Mesenchymal stem cell (in vitro differentiated cells and primary cell): ENCODE measurements around the gene DPP6.

ENCODE experiments used
- DNase-seq: peaks from one replicate; pipeline ENCODE4 v3.0.0-alpha.2; 2013
- H2AFZ ChIP-seq: one replicate; pipeline ENCODE4 v1.6.1; 2013; ENCODE audit warnings: low read depth, mild to moderate bottlenecking, control low read depth, inconsistent platforms, low read length, moderate library complexity
- H2AK5ac ChIP-seq: 2 replicates; pipeline ENCODE4 v1.6.1; 2013; ENCODE audit warnings: low read length, moderate library complexity, mild to moderate bottlenecking, inconsistent platforms; ENCODE audit not compliant: severe bottlenecking
- H2BK120ac ChIP-seq: one replicate; pipeline ENCODE4 v1.6.1; 2013; ENCODE audit warnings: low read depth, mild to moderate bottlenecking, inconsistent platforms, low read length, moderate library complexity
- H2BK12ac ChIP-seq, 2 experiments: one replicate each; pipeline ENCODE4 v1.6.1; 2013; ENCODE audit warnings: inconsistent platforms in 2 of 2, low read length in 2 of 2, mild to moderate bottlenecking in 2 of 2, moderate library complexity in 2 of 2, control low read depth in 1 of 2
- H2BK15ac ChIP-seq: one replicate; pipeline ENCODE4 v1.6.1; 2013; ENCODE audit warnings: mild to moderate bottlenecking, low read depth, inconsistent platforms; ENCODE audit not compliant: poor library complexity, severe bottlenecking
- H2BK5ac ChIP-seq: 2 replicates; pipeline ENCODE4 v1.6.1; 2013; ENCODE audit warnings: low read depth, mild to moderate bottlenecking, low read length, control low read depth, inconsistent platforms; ENCODE audit not compliant: poor library complexity, severe bottlenecking
- H3K14ac ChIP-seq, 2 experiments: one replicate each; pipeline ENCODE4 v1.6.1; 2013; ENCODE audit warnings: inconsistent platforms in 2 of 2, low read length in 2 of 2, control low read depth in 1 of 2, mild to moderate bottlenecking in 1 of 2, moderate library complexity in 1 of 2
- H3K18ac ChIP-seq, 2 experiments: one replicate each; pipeline ENCODE4 v1.6.1; 2013; ENCODE audit warnings: inconsistent platforms in 2 of 2, low read length in 2 of 2, control low read depth in 1 of 2, low read depth in 1 of 2, mild to moderate bottlenecking in 1 of 2
- H3K23ac ChIP-seq, 2 experiments: one replicate each; pipeline ENCODE4 v1.6.1; 2013; ENCODE audit warnings: inconsistent platforms in 2 of 2, low read length in 2 of 2, mild to moderate bottlenecking in 2 of 2, moderate library complexity in 2 of 2, control low read depth in 1 of 2
- H3K27ac ChIP-seq: 2 replicates; pipeline ENCODE4 v1.5.1; 2013; ENCODE audit warnings: mild to moderate bottlenecking, moderate library complexity, low read length, control low read depth, inconsistent platforms; ENCODE audit not compliant: poor library complexity, severe bottlenecking
- H3K27me3 ChIP-seq, 2 experiments: 2 replicates each; pipeline versions ENCODE4 v1.6.1 to v1.7.0; 2013; ENCODE audit warnings: low read length in 2 of 2, mild to moderate bottlenecking in 2 of 2, moderate library complexity in 2 of 2, control low read depth in 1 of 2, inconsistent platforms in 1 of 2; ENCODE audit not compliant: control insufficient read depth in 1 of 2, insufficient read depth in 1 of 2
- H3K36me3 ChIP-seq, 2 experiments: 2 replicates each; pipeline versions ENCODE4 v1.6.1 to v1.7.0; 2013; ENCODE audit warnings: low read length in 2 of 2, control low read depth in 1 of 2, inconsistent platforms in 1 of 2, low read depth in 1 of 2, mild to moderate bottlenecking in 1 of 2; ENCODE audit not compliant: insufficient read depth in 2 of 2, control insufficient read depth in 1 of 2
- H3K4ac ChIP-seq, 2 experiments: one replicate each; pipeline ENCODE4 v1.6.1; 2013; ENCODE audit warnings: inconsistent platforms in 2 of 2, low read length in 2 of 2, mild to moderate bottlenecking in 2 of 2, moderate library complexity in 2 of 2, control low read depth in 1 of 2, low read depth in 1 of 2
- H3K4me1 ChIP-seq: 2 replicates; pipeline ENCODE4 v1.6.1; 2013; ENCODE audit warnings: low read depth, low read length, control low read depth; ENCODE audit not compliant: control insufficient read depth, insufficient read depth
- H3K4me2 ChIP-seq: 2 replicates; pipeline ENCODE4 v1.6.1; 2013; ENCODE audit warnings: low read length, mild to moderate bottlenecking, inconsistent platforms; ENCODE audit not compliant: poor library complexity, severe bottlenecking
- H3K4me3 ChIP-seq, 2 experiments: 2 replicates each; pipeline versions ENCODE4 v1.5.1 to v1.7.0; 2013; ENCODE audit warnings: low read length in 2 of 2, mild to moderate bottlenecking in 2 of 2, control low read depth in 1 of 2, low read depth in 1 of 2; ENCODE audit not compliant: insufficient read depth in 1 of 2
- H3K79me1 ChIP-seq: replicated peaks from 2 replicates; pipeline ENCODE4 v1.6.1; 2013; ENCODE audit warnings: mild to moderate bottlenecking, control low read depth, low read length, inconsistent platforms; ENCODE audit not compliant: poor library complexity, severe bottlenecking
- H3K9ac ChIP-seq: 2 replicates; pipeline ENCODE4 v1.7.0; 2013; ENCODE audit warnings: mild to moderate bottlenecking, low read length, moderate library complexity
- H3K9me3 ChIP-seq: 2 replicates; pipeline ENCODE4 v1.7.0; 2013; ENCODE audit warnings: mild to moderate bottlenecking, low read length; ENCODE audit not compliant: control insufficient read depth
- H4K8ac ChIP-seq: one replicate; pipeline ENCODE4 v1.6.1; 2013; ENCODE audit warnings: inconsistent platforms, mild to moderate bottlenecking, low read length, moderate library complexity
- H4K91ac ChIP-seq: one replicate; pipeline ENCODE4 v1.6.1; 2013; ENCODE audit warnings: mild to moderate bottlenecking, low read length, inconsistent platforms
- whole genome bisulfite sequencing: methylation state at CpG from one replicate; pipeline ENCODE4 v1.1.7; 2013; ENCODE audit warnings: mixed read lengths; 5-methylcytosine and 5-hydroxymethylcytosine counted together

The DPP6 gene

DNA sequence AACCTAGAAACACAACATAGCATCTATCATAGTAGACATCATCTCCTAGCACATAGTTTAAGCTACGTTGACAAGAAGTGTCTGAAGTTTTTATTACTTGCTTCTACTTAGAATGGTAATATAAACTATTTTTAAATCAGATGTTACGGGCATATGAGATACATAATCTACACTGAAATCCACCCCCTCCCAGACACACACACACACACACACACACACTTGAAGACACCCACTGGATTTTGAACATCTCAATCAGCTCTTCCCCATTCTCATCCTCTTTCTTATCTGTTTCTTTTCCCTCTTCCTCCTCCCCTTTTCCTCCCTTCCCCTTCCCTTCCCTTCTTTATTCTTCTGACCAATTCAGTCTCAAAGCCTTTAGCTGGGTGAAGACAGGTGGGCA is 774.8 kb downstream of the DPP6 start:
- no peak overlapping the region for H3K14ac ChIP-seq
- DNase-seq = no peak
- H3K4ac ChIP-seq = no peak overlapping the region
- no peak overlapping the region for H2BK12ac ChIP-seq
- H3K4me3 ChIP-seq = no peak overlapping the region
- H3K4me2 ChIP-seq = no peak overlapping the region
- 89% methylated on average over 1 of the region's 2 CpGs for WGBS
- H3K36me3 ChIP-seq = no peaks in the 10 kb centered on the region
- H3K27ac ChIP-seq = no peak overlapping the region
- H3K27me3 ChIP-seq = no peaks in the 10 kb centered on the region
- no peak overlapping the region for H3K18ac ChIP-seq
- no peak overlapping the region for H2BK5ac ChIP-seq
- H3K9ac ChIP-seq = no peak overlapping the region
- H2AK5ac ChIP-seq = no peak overlapping the region
- H4K91ac ChIP-seq = no peak overlapping the region
- no peak overlapping the region for H2BK120ac ChIP-seq
- no peak overlapping the region for H2AFZ ChIP-seq
- no peaks in the 10 kb centered on the region for H3K4me1 ChIP-seq
- H2BK15ac ChIP-seq = no peak overlapping the region
- H3K79me1 ChIP-seq = no peaks in the 10 kb centered on the region
- no peak overlapping the region for H3K23ac ChIP-seq
- no peak overlapping the region for H4K8ac ChIP-seq
- H3K9me3 ChIP-seq = no peaks in the 10 kb centered on the region

DNA sequence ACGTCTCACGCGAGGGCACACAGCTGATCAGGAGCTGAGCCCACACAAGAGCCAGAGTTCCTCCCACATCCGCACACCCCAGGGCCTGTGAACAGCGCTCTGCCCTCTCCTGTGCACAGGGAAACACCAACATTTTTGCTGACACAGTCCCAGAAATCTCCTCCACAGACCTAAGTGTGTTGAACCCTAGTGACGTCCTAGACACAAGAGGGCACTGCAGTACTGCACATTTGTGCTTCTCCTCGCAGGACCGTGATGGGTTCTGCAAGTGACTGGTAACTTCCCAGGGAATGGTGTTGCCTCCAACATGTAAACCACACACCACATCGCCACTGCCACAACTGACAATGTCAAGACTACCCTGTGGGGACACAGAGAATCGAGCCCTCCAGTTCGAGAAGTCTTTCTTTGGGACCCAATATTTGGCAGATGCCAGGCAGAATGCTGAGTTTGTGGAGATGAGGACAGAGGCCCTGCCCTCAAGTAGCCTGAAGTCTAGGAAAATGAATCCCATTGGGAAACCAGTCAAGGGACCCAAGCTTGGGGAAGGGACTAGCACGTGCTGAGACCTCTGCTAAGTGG is 780.5 kb downstream of the DPP6 start:
- no peaks in the 10 kb centered on the region for H3K27me3 ChIP-seq
- WGBS = 63% methylated on average over 12 of the region's 12 CpGs

DNA sequence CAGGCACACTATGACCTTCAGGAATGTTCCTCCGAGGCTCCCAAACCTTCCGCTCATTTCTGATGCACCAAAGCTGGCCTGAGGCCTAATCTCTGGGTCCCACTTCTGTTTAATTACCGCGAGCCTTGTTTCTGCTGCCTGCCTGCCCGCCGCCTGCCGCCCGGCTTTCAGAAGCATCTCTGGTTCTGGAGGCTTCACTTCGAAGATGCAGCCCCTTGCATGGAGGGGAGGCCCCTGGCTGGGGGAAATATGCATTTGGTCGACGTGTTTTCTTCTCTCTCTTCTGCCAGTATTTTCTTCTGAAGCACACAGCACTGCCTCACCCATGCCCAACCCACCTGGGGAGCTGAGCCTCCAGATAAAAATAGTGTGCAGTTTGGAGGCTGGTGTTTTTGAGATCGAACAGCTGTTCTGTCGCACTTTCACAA is 783.8 kb downstream of the DPP6 start:
- WGBS = 85% methylated on average over 9 of the region's 13 CpGs
- H2BK120ac ChIP-seq = no peak overlapping the region
- H3K4me2 ChIP-seq = no peak overlapping the region
- no peak overlapping the region for H4K91ac ChIP-seq
- no peak overlapping the region for H2BK5ac ChIP-seq
- H3K18ac ChIP-seq = no peak overlapping the region
- no peaks in the 10 kb centered on the region for H3K27me3 ChIP-seq
- no peaks in the 10 kb centered on the region for H3K36me3 ChIP-seq
- H3K4me1 ChIP-seq = no peaks in the 10 kb centered on the region
- DNase-seq = no peak
- H3K4ac ChIP-seq = no peak overlapping the region
- H3K9ac ChIP-seq = no peak overlapping the region
- no peak overlapping the region for H4K8ac ChIP-seq
- H3K9me3 ChIP-seq = peaks cover 5% of the 10 kb centered on the region
- H3K23ac ChIP-seq = no peak overlapping the region
- H3K27ac ChIP-seq = no peak overlapping the region
- no peak overlapping the region for H3K14ac ChIP-seq
- H3K4me3 ChIP-seq = no peak overlapping the region
- no peak overlapping the region for H2AK5ac ChIP-seq
- H2BK15ac ChIP-seq = no peak overlapping the region
- H2BK12ac ChIP-seq = no peak overlapping the region
- H2AFZ ChIP-seq = no peak overlapping the region
- H3K79me1 ChIP-seq = no peaks in the 10 kb centered on the region

More for the DNA sequence above, 780.5 kb downstream of the DPP6 start:
- Histone ChIP-seq H4K91ac (no peak overlapping the region), H2BK15ac (no peak overlapping the region), H3K18ac (no peak overlapping the region), H3K36me3 (no peaks in the 10 kb centered on the region), H2BK5ac (no peak overlapping the region), H3K9ac (no peak overlapping the region), H3K4ac (no peak overlapping the region), H3K79me1 (no peaks in the 10 kb centered on the region), H4K8ac (no peak overlapping the region), H2AK5ac (no peak overlapping the region), H3K23ac (no peak overlapping the region), H3K27ac (no peak overlapping the region), H2AFZ (no peak overlapping the region), H3K14ac (no peak overlapping the region), H3K4me2 (no peak overlapping the region), H3K4me1 (no peaks in the 10 kb centered on the region), H3K4me3 (no peak overlapping the region), H2BK120ac (no peak overlapping the region), H3K9me3 (no peaks in the 10 kb centered on the region), H2BK12ac (no peak overlapping the region)
- DNase-seq = peak; percentile 36

DNA sequence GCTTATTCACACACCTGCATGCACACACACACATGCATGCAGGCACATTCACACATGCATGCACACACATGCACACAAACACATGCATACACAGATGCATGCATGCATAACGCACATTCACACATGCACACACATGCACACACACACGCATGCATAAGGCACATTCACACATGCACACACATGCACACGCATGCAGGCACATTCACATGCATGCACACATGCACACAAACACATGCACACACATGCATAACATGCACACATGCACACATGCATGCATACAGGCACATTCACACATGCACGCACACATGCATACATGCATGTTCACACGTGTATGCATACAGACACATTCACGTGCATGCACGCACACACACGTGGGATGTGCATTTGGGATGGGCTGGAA is 784.9 kb downstream of the DPP6 start:
- H3K18ac ChIP-seq = no peak overlapping the region
- no peak overlapping the region for H2BK12ac ChIP-seq
- H2BK15ac ChIP-seq = no peak overlapping the region
- H3K14ac ChIP-seq = no peak overlapping the region
- no peaks in the 10 kb centered on the region for H3K36me3 ChIP-seq
- H3K79me1 ChIP-seq = no peaks in the 10 kb centered on the region
- no peak overlapping the region for H4K91ac ChIP-seq
- H3K4me1 ChIP-seq = no peaks in the 10 kb centered on the region
- no peak overlapping the region for H3K4me2 ChIP-seq
- no peak overlapping the region for H3K4me3 ChIP-seq
- no peak overlapping the region for H3K27ac ChIP-seq
- H4K8ac ChIP-seq = no peak overlapping the region
- no peak overlapping the region for H2AFZ ChIP-seq
- no peak overlapping the region for H2AK5ac ChIP-seq
- no peak overlapping the region for H2BK120ac ChIP-seq
- peaks cover 5% of the 10 kb centered on the region for H3K9me3 ChIP-seq
- H3K23ac ChIP-seq = no peak overlapping the region
- no peak overlapping the region for H3K9ac ChIP-seq
- no peaks in the 10 kb centered on the region for H3K27me3 ChIP-seq
- DNase-seq = no peak
- no peak overlapping the region for H2BK5ac ChIP-seq
- 85% methylated on average over 8 of the region's 8 CpGs for WGBS
- no peak overlapping the region for H3K4ac ChIP-seq
